ENCODE results near the gene GPR155.

DNA sequence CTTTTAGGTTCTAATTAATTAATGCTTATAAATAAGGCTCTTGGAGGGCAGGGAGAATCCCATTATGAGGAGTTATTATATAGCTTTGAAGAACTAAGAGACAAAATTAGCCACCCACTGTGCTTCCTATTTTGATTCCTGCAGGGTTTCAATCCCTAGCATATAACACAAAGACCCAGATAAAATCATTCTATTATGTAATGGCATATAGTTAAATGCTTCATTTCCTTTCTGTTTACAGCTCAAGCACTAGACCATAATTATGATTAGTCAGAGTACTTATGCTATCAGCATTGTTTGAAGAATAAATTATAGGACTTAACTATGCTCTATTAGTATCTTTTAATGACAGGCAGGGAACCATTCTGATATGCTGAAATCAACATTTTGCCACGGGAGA, 9.1 kb downstream of the GPR155 start:
- TF ChIP-seq, protein P1, sequence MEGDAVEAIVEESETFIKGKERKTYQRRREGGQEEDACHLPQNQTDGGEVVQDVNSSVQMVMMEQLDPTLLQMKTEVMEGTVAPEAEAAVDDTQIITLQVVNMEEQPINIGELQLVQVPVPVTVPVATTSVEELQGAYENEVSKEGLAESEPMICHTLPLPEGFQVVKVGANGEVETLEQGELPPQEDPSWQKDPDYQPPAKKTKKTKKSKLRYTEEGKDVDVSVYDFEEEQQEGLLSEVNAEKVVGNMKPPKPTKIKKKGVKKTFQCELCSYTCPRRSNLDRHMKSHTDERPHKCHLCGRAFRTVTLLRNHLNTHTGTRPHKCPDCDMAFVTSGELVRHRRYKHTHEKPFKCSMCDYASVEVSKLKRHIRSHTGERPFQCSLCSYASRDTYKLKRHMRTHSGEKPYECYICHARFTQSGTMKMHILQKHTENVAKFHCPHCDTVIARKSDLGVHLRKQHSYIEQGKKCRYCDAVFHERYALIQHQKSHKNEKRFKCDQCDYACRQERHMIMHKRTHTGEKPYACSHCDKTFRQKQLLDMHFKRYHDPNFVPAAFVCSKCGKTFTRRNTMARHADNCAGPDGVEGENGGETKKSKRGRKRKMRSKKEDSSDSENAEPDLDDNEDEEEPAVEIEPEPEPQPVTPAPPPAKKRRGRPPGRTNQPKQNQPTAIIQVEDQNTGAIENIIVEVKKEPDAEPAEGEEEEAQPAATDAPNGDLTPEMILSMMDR (conservative IDR thresholded peaks at IDR 0.05): no peak
- TF ChIP-seq EZH2 (IDR thresholded peaks at IDR 0.05; ENCODE audit: low read depth): no peak

All from PC-9 (cell line).